HG02763 (cell line): ENCODE measurements around the gene ZER1.
"Not testable (repeated sequence)": the region's sequence is repeated elsewhere in the genome, so short reads cannot be mapped to it uniquely, and the experiment has no call there.

Source experiments
- ATAC-seq: cut with Tn5 transposase; IDR thresholded peaks from one replicate; pipeline ENCODE4 v1.9.1; 2021; ENCODE audit warnings: mild to moderate bottlenecking, moderate library complexity; ENCODE audit not compliant: unreplicated experiment

ZER1 gene

GRCh38 chr9:128771745-128772519, at the start of gene ZER1:
ZER1 (minus strand) TSS chr9:128771927; CDS start chr9:128755565, 16,362 bp downstream.
- ATAC-seq: peak; percentile 89

- no peak for ATAC-seq
Observed at GRCh38 chr9:128820665-128821583, 49.2 kb upstream of the ZER1 start.

- ATAC-seq: no peak
Observed at GRCh38 chr9:128819716-128820664, 48.3 kb upstream of the ZER1 start.

GRCh38 chr9:128818839-128819715, 47.4 kb upstream of the ZER1 start:
- peak; percentile 21 for ATAC-seq

- ATAC-seq: peak; percentile 79
Observed at GRCh38 chr9:128818099-128818838, 46.5 kb upstream of the ZER1 start, which contains the start of gene ENDOG. ENDOG (plus strand) TSS chr9:128818500; CDS start chr9:128818685, 185 bp downstream.

GRCh38 chr9:128810873-128811272, 39.1 kb upstream of the ZER1 start:
- ATAC-seq: no peak

GRCh38 chr9:128809831-128810230, 38.1 kb upstream of the ZER1 start:
- ATAC-seq: no peak

- ATAC-seq: no peak
Observed at GRCh38 chr9:128809036-128809599, 37.4 kb upstream of the ZER1 start.

GRCh38 chr9:128808543-128808942, 36.8 kb upstream of the ZER1 start:
- no peak for ATAC-seq

- no peak for ATAC-seq
Observed at GRCh38 chr9:128807827-128808226, 36.1 kb upstream of the ZER1 start.

GRCh38 chr9:128805661-128806060, 33.9 kb upstream of the ZER1 start:
- ATAC-seq: no peak

GRCh38 chr9:128802482-128802881, 30.8 kb upstream of the ZER1 start:
- no peak for ATAC-seq

GRCh38 chr9:128800061-128800460, 28.3 kb upstream of the ZER1 start:
- no peak for ATAC-seq

- ATAC-seq: no peak
Observed at GRCh38 chr9:128798896-128799295, 27.2 kb upstream of the ZER1 start.

- ATAC-seq: not testable (repeated sequence)
Observed at GRCh38 chr9:128794961-128795360, 23.2 kb upstream of the ZER1 start.

GRCh38 chr9:128792978-128793686, 21.4 kb upstream of the ZER1 start:
- no peak for ATAC-seq

GRCh38 chr9:128792134-128792533, 20.4 kb upstream of the ZER1 start:
- no peak for ATAC-seq

GRCh38 chr9:128790536-128790935, 18.8 kb upstream of the ZER1 start:
- ATAC-seq: no peak
